GM19463 (cell line): ENCODE measurements around the gene KRT34.
"Not testable (repeated sequence)": the region's sequence is repeated elsewhere in the genome, so short reads cannot be mapped to it uniquely, and the experiment has no call there.

Experiments
- ATAC-seq: cut with Tn5 transposase; IDR thresholded peaks from one replicate; pipeline ENCODE4 v1.9.1; 2021; ENCODE audit warnings: mild to moderate bottlenecking, moderate library complexity; ENCODE audit not compliant: unreplicated experiment

The KRT34 gene

GRCh38 chr17:41381943-41382342, at the start of gene KRT34:
KRT34 (minus strand) TSS chr17:41382306; CDS start chr17:41382246, 60 bp downstream.
- not testable (repeated sequence) for ATAC-seq

- ATAC-seq = not testable (repeated sequence)
Measured at GRCh38 chr17:41430376-41430775, 48.3 kb upstream of the KRT34 start.

- no peak for ATAC-seq
Measured at GRCh38 chr17:41429667-41430066, 47.6 kb upstream of the KRT34 start.

DNA sequence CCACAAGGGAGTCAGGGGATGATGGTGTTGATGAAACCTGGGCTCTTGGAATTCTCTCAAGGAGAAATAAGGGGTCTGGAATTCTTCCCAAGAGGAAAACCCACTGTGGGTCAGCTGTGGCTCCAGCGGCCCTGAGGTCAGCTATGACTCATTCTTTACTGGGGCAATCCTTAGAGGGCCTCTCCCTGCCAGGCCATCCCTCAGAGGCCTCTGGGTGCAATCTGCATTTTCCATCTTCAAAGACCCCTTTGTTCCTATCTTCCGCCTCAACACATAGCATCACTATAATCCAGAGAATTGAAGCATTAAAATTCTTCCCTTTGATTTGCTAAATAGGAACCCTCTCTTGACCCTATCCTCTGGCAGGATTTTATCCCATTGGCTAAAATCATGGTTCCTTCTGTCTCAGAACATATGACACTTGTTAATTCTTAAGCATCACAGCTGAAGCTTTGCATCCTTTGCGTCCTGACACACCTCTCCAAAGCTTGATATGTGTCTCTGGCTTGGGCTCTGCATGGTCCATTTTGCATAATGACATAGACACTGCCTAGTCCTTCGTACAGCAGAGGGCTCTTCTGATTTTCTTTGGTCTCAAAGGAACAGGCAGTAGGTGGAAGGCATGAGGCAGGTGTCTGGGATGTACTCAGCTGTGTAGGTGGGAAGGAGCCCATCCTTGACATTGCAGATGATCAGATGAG, 46.6 kb upstream of the KRT34 start:
- no peak for ATAC-seq

DNA sequence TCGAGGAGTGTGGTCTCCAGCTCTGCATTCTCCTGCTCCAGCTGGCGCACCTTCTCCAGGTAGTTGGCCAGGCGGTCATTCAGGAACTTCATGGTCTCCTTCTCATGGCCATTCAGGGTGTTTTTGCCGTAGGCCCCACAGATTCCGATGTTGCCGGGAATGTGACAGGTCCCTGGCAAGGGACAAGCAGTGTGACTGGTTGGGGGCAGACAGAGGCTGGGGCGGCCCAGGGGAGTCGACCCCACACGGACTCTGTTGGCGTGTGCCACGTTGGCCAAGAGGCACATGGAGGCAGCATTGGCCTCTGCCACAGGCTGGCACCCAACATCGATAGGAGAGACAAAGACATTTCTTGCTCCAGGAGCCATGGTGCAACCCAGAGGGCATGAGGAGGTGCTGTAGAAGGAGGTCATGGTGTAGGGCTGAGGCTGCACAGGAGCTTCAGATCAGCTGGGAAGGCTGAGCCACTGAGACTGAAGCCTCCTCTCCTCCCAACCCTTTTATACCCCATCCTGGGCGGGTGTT, 42.1 kb upstream of the KRT34 start, which contains the start of gene KRT37:
Gene KRT37, minus strand, starts transcription at position 475 of the 525 bp plus-strand sequence. Its CDS starts 62 bp downstream, at position 413.
- ATAC-seq = no peak

DNA sequence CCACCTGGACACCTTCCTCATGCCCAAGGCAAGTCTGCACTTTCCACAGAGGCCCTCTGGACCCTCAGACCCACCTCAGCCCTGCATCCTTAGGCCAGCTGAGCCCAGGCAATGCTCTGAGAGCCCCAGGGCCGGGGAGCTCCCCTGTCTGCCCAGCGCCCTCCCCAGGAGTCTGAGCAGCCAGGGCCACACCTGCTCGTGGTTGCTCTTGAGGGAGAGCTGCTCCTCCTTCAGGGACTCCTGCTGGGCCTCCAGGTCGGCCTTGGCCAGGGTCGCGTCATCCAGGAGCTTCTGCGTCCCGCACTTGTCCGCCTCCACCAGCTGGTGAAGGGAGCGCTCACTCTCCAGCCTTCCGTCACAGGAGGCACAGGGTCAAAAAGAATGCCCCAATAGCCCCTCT, 40.5 kb upstream of the KRT34 start:
- not testable (repeated sequence) for ATAC-seq

GRCh38 chr17:41421617-41422016, 39.5 kb upstream of the KRT34 start:
- ATAC-seq = no peak

DNA sequence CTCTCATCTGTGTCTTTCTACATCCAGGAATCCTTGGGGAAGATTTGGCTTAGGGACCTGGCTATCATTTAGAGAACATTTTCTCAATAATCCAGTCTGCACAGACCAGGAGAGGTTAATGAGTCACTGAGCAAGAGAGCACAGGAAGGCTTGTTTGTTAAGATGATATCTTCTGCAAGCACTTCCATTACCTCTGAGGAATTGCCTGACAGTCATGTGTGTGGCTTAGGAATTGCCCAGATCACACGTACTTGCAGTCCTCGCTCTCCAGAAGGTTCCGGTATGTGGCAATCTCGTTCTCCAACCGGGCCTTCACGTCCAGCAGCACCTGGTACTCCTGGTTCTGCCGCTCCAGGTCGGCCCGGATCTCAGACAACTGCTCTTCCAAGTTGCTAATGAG, 39.0 kb upstream of the KRT34 start:
- no peak for ATAC-seq

DNA sequence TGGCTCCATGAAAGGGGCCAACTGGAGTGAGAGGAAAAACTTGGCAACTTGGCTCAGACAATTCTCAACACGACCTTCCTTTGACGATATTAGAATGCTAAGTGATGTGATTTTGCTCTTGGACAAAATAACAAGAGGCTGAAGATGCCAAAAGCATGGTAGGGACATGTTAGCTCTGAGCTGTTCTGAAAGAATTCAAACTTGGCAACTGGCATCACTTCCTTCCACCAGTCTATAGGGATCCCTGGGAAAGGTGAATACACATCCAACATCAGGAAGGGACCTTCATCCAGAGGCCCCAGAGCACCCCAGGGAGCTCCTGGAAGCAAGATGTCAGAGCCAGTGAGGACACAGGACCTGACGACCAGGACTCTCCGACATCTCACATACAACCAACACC, 38.0 kb upstream of the KRT34 start:
- no peak for ATAC-seq

GRCh38 chr17:41419716-41420115, 37.6 kb upstream of the KRT34 start:
- no peak for ATAC-seq

DNA sequence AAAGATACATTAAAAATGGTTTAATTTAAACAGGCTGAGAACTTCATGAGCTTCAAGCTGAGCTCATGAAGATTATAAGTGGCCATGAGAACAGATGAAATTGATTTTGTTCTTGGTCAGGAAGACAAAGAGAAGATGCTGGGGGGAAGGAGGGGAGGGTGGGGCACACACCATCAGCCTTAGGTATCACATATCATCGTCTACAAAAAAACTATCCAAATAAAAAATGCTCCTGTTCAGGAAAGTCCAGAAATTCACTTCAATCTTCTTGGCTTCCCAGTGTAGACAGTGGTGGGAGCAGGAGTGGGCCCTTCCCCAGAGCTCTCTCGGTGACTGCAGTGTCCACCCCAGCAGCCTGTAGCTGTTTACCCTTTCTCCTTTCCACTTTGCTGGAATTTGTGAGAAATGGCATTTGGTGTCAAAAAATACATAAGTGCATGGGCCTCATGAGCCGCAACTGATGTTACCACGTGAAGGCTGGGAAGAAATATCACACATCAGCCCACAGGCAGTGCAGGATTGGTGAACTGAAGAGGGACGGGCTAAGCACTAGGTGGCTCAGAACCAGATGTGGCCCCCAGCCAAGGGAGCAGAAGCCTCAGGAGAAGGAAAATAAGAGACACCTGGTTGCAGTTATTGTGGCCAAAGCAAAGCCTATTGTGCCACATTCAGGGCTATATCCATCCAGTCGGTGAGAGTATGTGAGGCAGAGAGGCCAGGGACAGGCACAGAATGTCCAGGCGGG, 36.2 kb upstream of the KRT34 start:
- no peak for ATAC-seq

DNA sequence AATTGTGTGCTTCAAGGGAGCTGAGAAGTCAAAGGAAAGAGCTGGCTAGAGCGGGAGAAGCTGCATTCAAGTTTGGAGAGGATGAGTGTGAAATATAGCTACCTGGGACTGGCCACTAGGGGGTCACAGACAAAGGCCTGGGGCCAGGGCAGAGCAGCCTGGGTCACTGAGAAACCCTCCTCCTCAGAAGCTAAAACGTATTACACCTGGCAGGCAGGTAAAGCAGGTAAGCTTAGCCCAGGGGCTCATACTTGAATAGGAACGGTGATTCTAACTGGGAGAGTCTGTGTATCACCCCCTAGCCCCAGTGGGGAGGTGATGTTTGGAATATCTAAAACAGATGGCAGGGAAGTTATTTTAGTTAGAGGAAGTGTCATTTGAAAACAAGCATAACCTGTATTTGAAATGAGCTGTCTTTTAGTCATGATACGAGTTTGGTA, 35.5 kb upstream of the KRT34 start:
- ATAC-seq = no peak

DNA sequence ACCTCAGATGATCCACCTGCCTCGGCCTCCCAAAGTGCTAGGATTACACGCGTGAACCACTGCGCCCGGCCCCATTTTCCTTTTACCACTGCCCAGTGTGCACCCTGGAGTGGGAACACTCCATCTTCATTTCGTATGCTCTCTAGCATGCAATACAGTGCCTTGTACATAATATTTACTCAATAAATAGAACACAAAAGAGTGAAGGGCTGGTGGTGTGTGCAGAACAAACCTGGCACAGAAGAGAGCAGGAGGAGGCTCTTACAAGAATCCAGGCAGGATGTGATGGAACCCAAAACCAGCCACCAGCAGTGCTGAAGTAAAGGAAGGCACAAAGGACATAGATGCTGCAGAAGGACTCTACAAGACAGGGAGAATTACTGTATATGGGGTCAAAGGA, 35.0 kb upstream of the KRT34 start:
- ATAC-seq = no peak

DNA sequence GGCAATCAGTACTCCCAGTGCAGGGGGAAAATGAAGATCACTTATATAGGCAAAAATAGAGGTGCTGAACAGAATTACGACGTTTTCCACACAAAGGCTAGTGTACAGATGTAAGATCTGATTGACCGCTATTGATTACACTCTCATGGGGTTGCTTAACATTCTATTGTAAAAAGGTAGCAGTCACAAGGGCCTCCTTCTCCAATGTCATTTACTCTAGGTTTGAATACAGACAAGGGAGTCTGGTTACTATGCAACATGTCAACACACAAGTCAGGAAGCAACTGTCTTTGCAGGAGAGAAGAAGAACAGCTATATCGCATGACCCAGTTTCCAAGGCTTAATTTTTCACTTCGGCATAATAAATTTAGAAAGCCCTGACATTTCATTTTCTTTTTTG, 34.4 kb upstream of the KRT34 start:
- no peak for ATAC-seq

GRCh38 chr17:41415833-41416335, 33.8 kb upstream of the KRT34 start:
- no peak for ATAC-seq

GRCh38 chr17:41415411-41415810, 33.3 kb upstream of the KRT34 start:
- no peak for ATAC-seq

DNA sequence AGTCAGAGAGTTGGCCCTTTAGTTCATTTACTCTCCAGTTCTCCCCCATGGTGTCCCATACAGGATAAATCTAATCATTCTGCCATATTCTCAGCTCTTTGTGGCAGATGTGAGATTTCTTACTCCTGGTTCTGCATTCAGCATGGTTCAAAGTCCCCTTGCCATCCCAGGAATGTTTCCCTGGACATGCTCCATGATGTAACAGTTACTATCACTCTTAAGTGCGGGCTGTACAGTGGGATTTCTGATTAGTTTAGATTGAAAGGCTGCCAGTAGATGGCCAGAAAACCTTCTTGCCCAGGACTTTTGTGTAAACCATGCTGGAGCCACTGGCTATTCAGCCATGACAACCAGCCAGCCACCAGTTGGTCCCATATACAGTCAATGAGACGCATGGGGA, 31.9 kb upstream of the KRT34 start:
- ATAC-seq = no peak

DNA sequence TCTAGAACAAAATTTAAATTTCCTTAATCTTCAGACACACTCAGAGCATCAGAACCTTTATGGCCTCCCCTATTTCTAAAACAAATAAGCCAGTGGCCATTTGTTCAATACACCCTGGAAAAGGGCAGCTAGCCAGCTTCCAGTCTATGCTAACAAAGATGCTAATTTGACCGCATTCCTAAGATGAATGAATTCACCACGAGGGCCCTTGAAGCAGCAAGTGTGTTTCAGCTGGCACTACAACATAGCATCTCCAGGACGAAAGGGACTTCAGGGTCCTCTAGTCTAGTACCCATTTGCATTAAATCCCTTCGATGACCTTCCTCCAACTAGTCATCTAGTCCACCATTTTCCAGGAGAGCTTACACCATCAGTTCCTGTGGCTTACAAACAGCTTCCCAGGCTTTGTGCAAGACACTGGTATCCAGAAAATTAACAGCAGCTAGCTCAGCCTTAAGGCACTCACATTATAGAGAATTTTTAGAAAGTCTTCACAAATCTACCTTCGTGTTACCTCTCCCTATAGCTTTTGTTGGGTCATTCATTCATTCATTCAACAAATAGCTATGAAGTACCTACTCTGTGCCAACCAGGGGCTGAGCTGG, 31.3 kb upstream of the KRT34 start:
- ATAC-seq = no peak

DNA sequence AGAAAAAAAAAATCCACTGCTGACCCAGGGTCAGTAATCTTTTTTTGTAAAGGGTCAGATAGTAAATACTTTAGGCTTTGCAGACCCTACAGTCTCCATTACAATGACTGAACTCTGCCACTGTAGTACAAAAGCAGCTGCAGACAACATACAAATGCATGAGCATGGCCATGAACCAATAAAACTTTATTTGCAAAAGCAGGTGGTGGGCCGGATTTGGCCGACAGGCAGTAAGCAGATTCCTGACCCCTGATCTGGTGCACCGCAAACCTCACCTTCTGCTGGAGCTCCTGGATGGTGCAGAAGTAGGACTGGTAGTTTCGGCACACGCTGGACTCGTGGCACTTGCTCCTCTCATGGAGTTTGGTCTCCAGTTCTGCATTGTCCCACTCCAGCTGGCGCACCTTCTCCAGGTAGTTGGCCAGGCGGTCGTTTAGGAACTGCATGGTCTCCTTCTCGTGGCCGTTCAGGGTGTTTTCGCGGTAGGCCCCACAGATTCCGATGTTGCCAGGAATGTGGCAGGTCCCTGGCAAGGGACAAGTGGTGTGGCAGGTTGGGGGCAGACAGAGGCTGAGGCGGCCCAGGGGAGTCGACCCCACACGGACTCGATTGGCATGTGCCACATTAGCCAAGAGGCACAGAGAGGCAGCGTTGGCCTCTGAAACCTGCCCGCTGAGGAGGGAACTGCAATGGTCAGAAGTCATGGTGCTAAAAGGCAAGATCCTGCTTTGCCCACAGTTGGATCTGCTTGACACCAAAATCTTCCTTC, 29.1 kb upstream of the KRT34 start:
- no peak for ATAC-seq

GRCh38 chr17:41407226-41407625, 25.1 kb upstream of the KRT34 start:
- ATAC-seq = no peak

- no peak for ATAC-seq
Measured at GRCh38 chr17:41406205-41406604, 24.1 kb upstream of the KRT34 start.
